ENCODE results near the gene RUSF1.

DNA sequence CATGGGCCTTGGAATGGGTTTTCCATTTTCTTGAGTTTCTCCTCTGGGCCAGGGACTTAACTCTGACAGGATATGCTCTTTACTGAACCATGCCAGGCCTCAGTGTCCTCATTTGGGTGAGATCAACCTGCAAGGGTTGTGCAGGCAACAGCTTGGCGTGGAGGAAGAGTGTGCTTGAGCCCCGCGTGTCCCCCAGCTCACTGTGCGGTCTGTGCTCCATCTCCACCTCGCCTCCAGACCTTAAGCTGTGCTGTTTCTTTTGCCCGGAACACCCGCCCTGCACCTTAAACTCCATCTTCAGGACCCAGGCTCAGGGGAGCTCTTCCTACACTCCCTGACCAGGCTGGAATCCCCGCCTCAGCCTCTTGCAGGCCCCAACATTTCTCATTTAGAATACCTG, 9.7 kb downstream of the RUSF1 start:
- no peak for TF ChIP-seq ZNF354B (CRISPR knock-in tag; IDR thresholded peaks at IDR 0.05)
- TF ChIP-seq POLR2AphosphoS5 (IDR thresholded peaks at IDR 0.05; ENCODE audit: control insufficient read depth, insufficient read depth, low read depth, low read length) = no peak
- TF ChIP-seq, protein P1, sequence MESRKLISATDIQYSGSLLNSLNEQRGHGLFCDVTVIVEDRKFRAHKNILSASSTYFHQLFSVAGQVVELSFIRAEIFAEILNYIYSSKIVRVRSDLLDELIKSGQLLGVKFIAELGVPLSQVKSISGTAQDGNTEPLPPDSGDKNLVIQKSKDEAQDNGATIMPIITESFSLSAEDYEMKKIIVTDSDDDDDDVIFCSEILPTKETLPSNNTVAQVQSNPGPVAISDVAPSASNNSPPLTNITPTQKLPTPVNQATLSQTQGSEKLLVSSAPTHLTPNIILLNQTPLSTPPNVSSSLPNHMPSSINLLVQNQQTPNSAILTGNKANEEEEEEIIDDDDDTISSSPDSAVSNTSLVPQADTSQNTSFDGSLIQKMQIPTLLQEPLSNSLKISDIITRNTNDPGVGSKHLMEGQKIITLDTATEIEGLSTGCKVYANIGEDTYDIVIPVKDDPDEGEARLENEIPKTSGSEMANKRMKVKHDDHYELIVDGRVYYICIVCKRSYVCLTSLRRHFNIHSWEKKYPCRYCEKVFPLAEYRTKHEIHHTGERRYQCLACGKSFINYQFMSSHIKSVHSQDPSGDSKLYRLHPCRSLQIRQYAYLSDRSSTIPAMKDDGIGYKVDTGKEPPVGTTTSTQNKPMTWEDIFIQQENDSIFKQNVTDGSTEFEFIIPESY (CRISPR knock-in tag; IDR thresholded peaks at IDR 0.05) = no peak
- TF ChIP-seq, protein P2, sequence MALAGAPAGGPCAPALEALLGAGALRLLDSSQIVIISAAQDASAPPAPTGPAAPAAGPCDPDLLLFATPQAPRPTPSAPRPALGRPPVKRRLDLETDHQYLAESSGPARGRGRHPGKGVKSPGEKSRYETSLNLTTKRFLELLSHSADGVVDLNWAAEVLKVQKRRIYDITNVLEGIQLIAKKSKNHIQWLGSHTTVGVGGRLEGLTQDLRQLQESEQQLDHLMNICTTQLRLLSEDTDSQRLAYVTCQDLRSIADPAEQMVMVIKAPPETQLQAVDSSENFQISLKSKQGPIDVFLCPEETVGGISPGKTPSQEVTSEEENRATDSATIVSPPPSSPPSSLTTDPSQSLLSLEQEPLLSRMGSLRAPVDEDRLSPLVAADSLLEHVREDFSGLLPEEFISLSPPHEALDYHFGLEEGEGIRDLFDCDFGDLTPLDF (CRISPR knock-in tag; IDR thresholded peaks at IDR 0.05) = no peak
- TF ChIP-seq, protein P3, sequence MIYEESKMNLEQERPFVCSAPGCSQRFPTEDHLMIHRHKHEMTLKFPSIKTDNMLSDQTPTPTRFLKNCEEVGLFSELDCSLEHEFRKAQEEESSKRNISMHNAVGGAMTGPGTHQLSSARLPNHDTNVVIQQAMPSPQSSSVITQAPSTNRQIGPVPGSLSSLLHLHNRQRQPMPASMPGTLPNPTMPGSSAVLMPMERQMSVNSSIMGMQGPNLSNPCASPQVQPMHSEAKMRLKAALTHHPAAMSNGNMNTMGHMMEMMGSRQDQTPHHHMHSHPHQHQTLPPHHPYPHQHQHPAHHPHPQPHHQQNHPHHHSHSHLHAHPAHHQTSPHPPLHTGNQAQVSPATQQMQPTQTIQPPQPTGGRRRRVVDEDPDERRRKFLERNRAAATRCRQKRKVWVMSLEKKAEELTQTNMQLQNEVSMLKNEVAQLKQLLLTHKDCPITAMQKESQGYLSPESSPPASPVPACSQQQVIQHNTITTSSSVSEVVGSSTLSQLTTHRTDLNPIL (CRISPR knock-in tag; IDR thresholded peaks at IDR 0.05) = no peak
- no peak for TF ChIP-seq ZNF583 (CRISPR knock-in tag; IDR thresholded peaks at IDR 0.05)
- TF ChIP-seq, protein P4, sequence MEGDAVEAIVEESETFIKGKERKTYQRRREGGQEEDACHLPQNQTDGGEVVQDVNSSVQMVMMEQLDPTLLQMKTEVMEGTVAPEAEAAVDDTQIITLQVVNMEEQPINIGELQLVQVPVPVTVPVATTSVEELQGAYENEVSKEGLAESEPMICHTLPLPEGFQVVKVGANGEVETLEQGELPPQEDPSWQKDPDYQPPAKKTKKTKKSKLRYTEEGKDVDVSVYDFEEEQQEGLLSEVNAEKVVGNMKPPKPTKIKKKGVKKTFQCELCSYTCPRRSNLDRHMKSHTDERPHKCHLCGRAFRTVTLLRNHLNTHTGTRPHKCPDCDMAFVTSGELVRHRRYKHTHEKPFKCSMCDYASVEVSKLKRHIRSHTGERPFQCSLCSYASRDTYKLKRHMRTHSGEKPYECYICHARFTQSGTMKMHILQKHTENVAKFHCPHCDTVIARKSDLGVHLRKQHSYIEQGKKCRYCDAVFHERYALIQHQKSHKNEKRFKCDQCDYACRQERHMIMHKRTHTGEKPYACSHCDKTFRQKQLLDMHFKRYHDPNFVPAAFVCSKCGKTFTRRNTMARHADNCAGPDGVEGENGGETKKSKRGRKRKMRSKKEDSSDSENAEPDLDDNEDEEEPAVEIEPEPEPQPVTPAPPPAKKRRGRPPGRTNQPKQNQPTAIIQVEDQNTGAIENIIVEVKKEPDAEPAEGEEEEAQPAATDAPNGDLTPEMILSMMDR (IDR thresholded peaks at IDR 0.05 in 2 of 3, conservative IDR thresholded peaks at IDR 0.05 in 1 of 3; ENCODE audit: insufficient read depth in 2 of 3, low read depth in 1 of 3, low read length in 3 of 3) = no peak
- TF ChIP-seq NRF1 (conservative IDR thresholded peaks at IDR 0.05 in 1 of 2, IDR thresholded peaks at IDR 0.05 in 1 of 2) = no peak
- TF ChIP-seq MYC (IDR thresholded peaks at IDR 0.05; ENCODE audit: low read depth, low read length) = no peak
- no peak for TF ChIP-seq MYC (CRISPR knock-in tag; IDR thresholded peaks at IDR 0.05; ENCODE audit: borderline replicate concordance, low read depth)

Data from K562 (cell line).